ENCODE data around the gene NCOA3.

Gene NCOA3

GRCh38 chr20:47532002-47532401 is 30.3 kb downstream of the NCOA3 start:
- H3K9me3 ChIP-seq (ENCODE audit: low read length): no peaks in the 10 kb centered on the region
- no peak for TF ChIP-seq CTCF (IDR thresholded peaks at IDR 0.05; ENCODE audit: low read length)
- TF ChIP-seq EZH2 (IDR thresholded peaks at IDR 0.05; ENCODE audit: borderline replicate concordance, low read length): no peak
- H3K27ac ChIP-seq (ENCODE audit: low read depth, low read length, poor library complexity, severe bottlenecking): no peak overlapping the region
- H3F3A ChIP-seq (ENCODE audit: insufficient read depth, low read length): no peaks in the 10 kb centered on the region
- H3K9ac ChIP-seq (ENCODE audit: low read length): no peak overlapping the region
- no peaks in the 10 kb centered on the region for H3K9me2 ChIP-seq (ENCODE audit: low read depth, low read length)
- no peak overlapping the region for H3K4me2 ChIP-seq (ENCODE audit: low read length)
- H4K20me1 ChIP-seq (ENCODE audit: insufficient read depth, low read length): peaks cover 6% of the 10 kb centered on the region; the same call in 1 of the 2 replicates
- H3K27me3 ChIP-seq (ENCODE audit: insufficient read depth, low read length): no peaks in the 10 kb centered on the region
- H3K4me3 ChIP-seq (ENCODE audit: low read depth, low read length, poor library complexity, severe bottlenecking): no peak overlapping the region
- H3K79me2 ChIP-seq (ENCODE audit: insufficient read depth, low read length): peaks cover 100% of the 10 kb centered on the region
- no peak overlapping the region for H2AFZ ChIP-seq (ENCODE audit: low read length)
- H3K36me3 ChIP-seq (ENCODE audit: insufficient read depth, low read length): peaks cover 69% of the 10 kb centered on the region
- H3K4me1 ChIP-seq (ENCODE audit: insufficient read depth, low read length, severe bottlenecking): peaks cover 92% of the 10 kb centered on the region

DNA sequence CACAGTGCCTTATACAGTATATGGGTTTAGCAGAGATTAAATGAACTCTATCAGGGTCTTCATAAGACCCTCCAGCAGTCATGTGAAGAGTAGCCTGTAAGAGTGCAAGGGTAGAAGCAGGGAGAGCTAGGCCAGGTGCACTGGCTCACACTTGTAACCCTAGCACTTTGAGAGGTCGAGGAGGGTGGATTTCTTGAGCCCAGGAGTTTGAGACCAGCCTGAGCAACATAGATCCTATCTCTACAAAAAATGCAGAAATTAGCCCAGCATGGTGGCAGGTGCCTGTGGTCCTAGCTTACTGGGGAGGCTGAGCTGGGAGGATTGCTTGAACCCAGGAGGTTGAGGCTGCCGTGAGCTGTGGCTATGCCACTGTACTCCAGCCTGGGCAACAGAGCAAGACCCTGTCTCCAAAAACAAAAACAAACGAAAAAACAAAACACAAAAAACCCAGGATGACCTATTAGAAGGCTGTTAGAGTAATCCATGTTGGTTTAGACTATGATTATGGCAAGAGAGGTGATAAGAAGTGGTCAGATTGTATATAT is 31.9 kb downstream of the NCOA3 start:
- peak overlapping the region; percentile 3; the same call in 1 of the 2 replicates for H3K9ac ChIP-seq (ENCODE audit: low read length)
- no peaks in the 10 kb centered on the region for H3K27me3 ChIP-seq (ENCODE audit: insufficient read depth, low read length)
- H3K9me2 ChIP-seq (ENCODE audit: low read depth, low read length): no peaks in the 10 kb centered on the region
- H3K4me1 ChIP-seq (ENCODE audit: insufficient read depth, low read length, severe bottlenecking): peaks cover 97% of the 10 kb centered on the region
- no peak overlapping the region for H3K4me3 ChIP-seq (ENCODE audit: low read depth, low read length, poor library complexity, severe bottlenecking)
- no peak overlapping the region for H2AFZ ChIP-seq (ENCODE audit: low read length)
- peak overlapping the region; percentile 1; the same call in 1 of the 2 replicates for H3K4me2 ChIP-seq (ENCODE audit: low read length)
- H3K36me3 ChIP-seq (ENCODE audit: insufficient read depth, low read length): peaks cover 63% of the 10 kb centered on the region
- H3K27ac ChIP-seq (ENCODE audit: low read depth, low read length, poor library complexity, severe bottlenecking): peak overlapping the region; percentile 61
- H3K79me2 ChIP-seq (ENCODE audit: insufficient read depth, low read length): peaks cover 100% of the 10 kb centered on the region
- no peaks in the 10 kb centered on the region for H3K9me3 ChIP-seq (ENCODE audit: low read length)
- TF ChIP-seq CTCF (IDR thresholded peaks at IDR 0.05; ENCODE audit: low read length) (no peak), EZH2 (IDR thresholded peaks at IDR 0.05; ENCODE audit: borderline replicate concordance, low read length) (no peak)
- no peaks in the 10 kb centered on the region for H3F3A ChIP-seq (ENCODE audit: insufficient read depth, low read length)
- H4K20me1 ChIP-seq (ENCODE audit: insufficient read depth, low read length): 0 out of 2 replicates have a peak, but pooled peaks cover 2% of the 10 kb centered on the region

- Histone ChIP-seq H3K36me3 (ENCODE audit: insufficient read depth, low read length) (peaks cover 70% of the 10 kb centered on the region), H2AFZ (ENCODE audit: low read length) (no peak overlapping the region), H3K27ac (ENCODE audit: low read depth, low read length, poor library complexity, severe bottlenecking) (peak overlapping the region; percentile 61), H3K9me3 (ENCODE audit: low read length) (no peaks in the 10 kb centered on the region), H3K4me3 (ENCODE audit: low read depth, low read length, poor library complexity, severe bottlenecking) (no peak overlapping the region), H3K79me2 (ENCODE audit: insufficient read depth, low read length) (peaks cover 100% of the 10 kb centered on the region), H3K27me3 (ENCODE audit: insufficient read depth, low read length) (no peaks in the 10 kb centered on the region), H3K9me2 (ENCODE audit: low read depth, low read length) (no peaks in the 10 kb centered on the region), H3F3A (ENCODE audit: insufficient read depth, low read length) (no peaks in the 10 kb centered on the region), H4K20me1 (ENCODE audit: insufficient read depth, low read length) (0 out of 2 replicates have a peak, but pooled peaks cover 2% of the 10 kb centered on the region), H3K4me1 (ENCODE audit: insufficient read depth, low read length, severe bottlenecking) (peaks cover 98% of the 10 kb centered on the region), H3K4me2 (ENCODE audit: low read length) (peak overlapping the region; percentile 35; the same call in 1 of the 2 replicates), H3K9ac (ENCODE audit: low read length) (no peak overlapping the region; the same call in 1 of the 2 replicates)
- TF ChIP-seq CTCF (IDR thresholded peaks at IDR 0.05; ENCODE audit: low read length) (no peak), EZH2 (IDR thresholded peaks at IDR 0.05; ENCODE audit: borderline replicate concordance, low read length) (no peak)
Measured at GRCh38 chr20:47534405-47534804, 32.7 kb downstream of the NCOA3 start.

Measured in OCI-LY1 (cell line).